ENCODE results near the gene SLC9A9. TPM values are rescaled to one million over a fixed set of nuclear protein-coding genes. Genes with fewer than 3 reads are reported as not detected.

The SLC9A9 gene
- total and polyA plus RNA-seq, 9 of the 15 experiments (the other 6 are each of a cell fraction or from before 2014, with no cell fraction given) = 0.03 to 0.13 TPM; not detected in 7

GRCh38 chr3:143727391-143727790 lies 120.9 kb downstream of the SLC9A9 start:
- POLR2A ChIA-PET = no interaction called here
- CTCF ChIA-PET (ENCODE audit: low intra/inter-chr PET ratio) = no interaction called here
- Histone ChIP-seq H3K36me3 (ENCODE audit: control insufficient read depth, insufficient read depth, low read length) (no peaks in the 10 kb centered on the region), H3K9ac (ENCODE audit: insufficient read depth in 1 of 2, low read depth in 2 of 2, low read length in 2 of 2) (no peak overlapping the region), H3K4me2 (ENCODE audit: insufficient read depth, low read length) (no peak overlapping the region), H4K20me1 (replicated peaks; ENCODE audit: control insufficient read depth, insufficient read depth, low read length) (no peaks in the 10 kb centered on the region), H3K79me2 (ENCODE audit: control insufficient read depth, insufficient read depth, low read length) (no peaks in the 10 kb centered on the region), H3K27me3 (ENCODE audit: control insufficient read depth in 2 of 2, insufficient read depth in 2 of 2, low read length in 2 of 2) (no peaks in the 10 kb centered on the region; a peak in 1 of 5 replicates), H3K9me3 (replicated peaks; ENCODE audit: control insufficient read depth, insufficient read depth, low read depth, low read length) (no peaks in the 10 kb centered on the region), H3K27ac (ENCODE audit: extremely low read depth, low read depth, low read length) (no peak overlapping the region), H2AFZ (ENCODE audit: low read depth, low read length) (no peak overlapping the region), H3K9me1 (ENCODE audit: control insufficient read depth, insufficient read depth, low read length) (no peaks in the 10 kb centered on the region), H3K4me3 (no peak overlapping the region), H3K4me1 (replicated peaks in 1 of 2; ENCODE audit: control insufficient read depth in 2 of 2, insufficient read depth in 2 of 2, low read length in 2 of 2) (no peaks in the 10 kb centered on the region)
- BruUV-seq (replicated peaks) = no TSS peak
- TF ChIP-seq TAL1 (IDR thresholded peaks at IDR 0.05) = no peak
- TF ChIP-seq, protein P1, sequence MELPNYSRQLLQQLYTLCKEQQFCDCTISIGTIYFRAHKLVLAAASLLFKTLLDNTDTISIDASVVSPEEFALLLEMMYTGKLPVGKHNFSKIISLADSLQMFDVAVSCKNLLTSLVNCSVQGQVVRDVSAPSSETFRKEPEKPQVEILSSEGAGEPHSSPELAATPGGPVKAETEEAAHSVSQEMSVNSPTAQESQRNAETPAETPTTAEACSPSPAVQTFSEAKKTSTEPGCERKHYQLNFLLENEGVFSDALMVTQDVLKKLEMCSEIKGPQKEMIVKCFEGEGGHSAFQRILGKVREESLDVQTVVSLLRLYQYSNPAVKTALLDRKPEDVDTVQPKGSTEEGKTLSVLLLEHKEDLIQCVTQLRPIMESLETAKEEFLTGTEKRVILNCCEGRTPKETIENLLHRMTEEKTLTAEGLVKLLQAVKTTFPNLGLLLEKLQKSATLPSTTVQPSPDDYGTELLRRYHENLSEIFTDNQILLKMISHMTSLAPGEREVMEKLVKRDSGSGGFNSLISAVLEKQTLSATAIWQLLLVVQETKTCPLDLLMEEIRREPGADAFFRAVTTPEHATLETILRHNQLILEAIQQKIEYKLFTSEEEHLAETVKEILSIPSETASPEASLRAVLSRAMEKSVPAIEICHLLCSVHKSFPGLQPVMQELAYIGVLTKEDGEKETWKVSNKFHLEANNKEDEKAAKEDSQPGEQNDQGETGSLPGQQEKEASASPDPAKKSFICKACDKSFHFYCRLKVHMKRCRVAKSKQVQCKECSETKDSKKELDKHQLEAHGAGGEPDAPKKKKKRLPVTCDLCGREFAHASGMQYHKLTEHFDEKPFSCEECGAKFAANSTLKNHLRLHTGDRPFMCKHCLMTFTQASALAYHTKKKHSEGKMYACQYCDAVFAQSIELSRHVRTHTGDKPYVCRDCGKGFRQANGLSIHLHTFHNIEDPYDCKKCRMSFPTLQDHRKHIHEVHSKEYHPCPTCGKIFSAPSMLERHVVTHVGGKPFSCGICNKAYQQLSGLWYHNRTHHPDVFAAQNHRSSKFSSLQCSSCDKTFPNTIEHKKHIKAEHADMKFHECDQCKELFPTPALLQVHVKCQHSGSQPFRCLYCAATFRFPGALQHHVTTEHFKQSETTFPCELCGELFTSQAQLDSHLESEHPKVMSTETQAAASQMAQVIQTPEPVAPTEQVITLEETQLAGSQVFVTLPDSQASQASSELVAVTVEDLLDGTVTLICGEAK (IDR thresholded peaks at IDR 0.05) = no peak
- TF ChIP-seq, protein P1 (CRISPR knock-in tag; IDR thresholded peaks at IDR 0.05) = no peak
- TF ChIP-seq MCM2 (IDR thresholded peaks at IDR 0.05; ENCODE audit: low read depth) = no peak
- no peak for TF ChIP-seq KAT2B (IDR thresholded peaks at IDR 0.05; ENCODE audit: low read depth, low read length)
- no peak for TF ChIP-seq NR2F6 (CRISPR knock-in tag; IDR thresholded peaks at IDR 0.05)
- TF ChIP-seq TBP (optimal IDR thresholded peaks at IDR 0.05; ENCODE audit: low read depth, low read length) = no peak
- TF ChIP-seq ZNF121 (CRISPR knock-in tag; conservative IDR thresholded peaks at IDR 0.05) = no peak
- no peak for TF ChIP-seq ZNF639 (CRISPR knock-in tag; conservative IDR thresholded peaks at IDR 0.05 in 1 of 2, IDR thresholded peaks at IDR 0.05 in 1 of 2)
- TF ChIP-seq PKNOX1 (IDR thresholded peaks at IDR 0.05) = no peak
- WGBS (ENCODE audit: insufficient coverage, low coverage, missing lambda C conversion rate) = 0% methylated on average over 3 of the region's 3 CpGs
- in situ Hi-C loops (cut with MboI) = no loop called here
- intact Hi-C loops (cut with micrococcal nuclease) = no loop called here
- DNase-seq (ENCODE audit: extremely low read depth in 1 of 4, low spot score in 3 of 4) (no peak), FAIRE-seq (no peak), ATAC-seq (no peak)
